Activated T-cell treated with anti-CD3 and anti-CD28 coated beads, Interleukin-2, amount 50 U/mL, for 48 hours (primary cell): Measurements from ENCODE around the gene MAP3K20.
"Not testable (repeated sequence)": the region's sequence is repeated elsewhere in the genome, so short reads cannot be mapped to it uniquely, and the experiment has no call there.

Source experiments
- DNase-seq, 2 experiments: peaks; one replicate each; pipeline ENCODE4 v3.0.0-alpha.2; 2020

Gene MAP3K20

GRCh38 chr2:173238385-173238784, 162.7 kb downstream of the MAP3K20 start:
- DNase-seq = no peak

- DNase-seq = no peak
These were observed 163.2 kb downstream of the MAP3K20 start for GRCh38 chr2:173238831-173239230.

- DNase-seq = peak; percentile 36 to 39
These were observed 164.0 kb downstream of the MAP3K20 start for GRCh38 chr2:173239644-173240043.

- no peak for DNase-seq
These were observed 164.4 kb downstream of the MAP3K20 start for GRCh38 chr2:173240083-173240482.

- no peak for DNase-seq
These were observed 166.0 kb downstream of the MAP3K20 start for GRCh38 chr2:173241643-173242042.

- DNase-seq = no peak
These were observed 171.5 kb downstream of the MAP3K20 start for GRCh38 chr2:173247156-173247555.

- DNase-seq = no peak
These were observed 172.7 kb downstream of the MAP3K20 start for GRCh38 chr2:173248381-173248780.

GRCh38 chr2:173249661-173250641, 174.3 kb downstream of the MAP3K20 start:
- no peak for DNase-seq

GRCh38 chr2:173251225-173251624, 175.6 kb downstream of the MAP3K20 start:
- DNase-seq = no peak

GRCh38 chr2:173252581-173252980, 176.9 kb downstream of the MAP3K20 start:
- no peak for DNase-seq

GRCh38 chr2:173254659-173255058, 179.0 kb downstream of the MAP3K20 start:
- DNase-seq = no peak

GRCh38 chr2:173258701-173259100, 183.1 kb downstream of the MAP3K20 start:
- no peak for DNase-seq

- DNase-seq = not testable (repeated sequence)
These were observed 186.7 kb downstream of the MAP3K20 start for GRCh38 chr2:173262356-173262755.

GRCh38 chr2:173264151-173264550, 188.5 kb downstream of the MAP3K20 start:
- no peak for DNase-seq

- peak; percentile 35 to 36 for DNase-seq
These were observed 189.1 kb downstream of the MAP3K20 start for GRCh38 chr2:173264603-173265366.

GRCh38 chr2:173271135-173271534, 195.5 kb downstream of the MAP3K20 start:
- DNase-seq = no peak

GRCh38 chr2:173271825-173272224, 196.2 kb downstream of the MAP3K20 start:
- no peak for DNase-seq

- DNase-seq = no peak
These were observed 197.2 kb downstream of the MAP3K20 start for GRCh38 chr2:173272849-173273248.

- DNase-seq = no peak
These were observed 203.3 kb downstream of the MAP3K20 start for GRCh38 chr2:173278794-173279526.

- DNase-seq = no peak
These were observed 203.9 kb downstream of the MAP3K20 start for GRCh38 chr2:173279527-173279868.

GRCh38 chr2:173280853-173281252, 205.2 kb downstream of the MAP3K20 start:
- DNase-seq = peak in 1 of 2 experiments; percentile 24

GRCh38 chr2:173281898-173282297, 206.3 kb downstream of the MAP3K20 start:
- not testable (repeated sequence) for DNase-seq
